ENCODE data around the gene LINC01488.

The LINC01488 gene

DNA sequence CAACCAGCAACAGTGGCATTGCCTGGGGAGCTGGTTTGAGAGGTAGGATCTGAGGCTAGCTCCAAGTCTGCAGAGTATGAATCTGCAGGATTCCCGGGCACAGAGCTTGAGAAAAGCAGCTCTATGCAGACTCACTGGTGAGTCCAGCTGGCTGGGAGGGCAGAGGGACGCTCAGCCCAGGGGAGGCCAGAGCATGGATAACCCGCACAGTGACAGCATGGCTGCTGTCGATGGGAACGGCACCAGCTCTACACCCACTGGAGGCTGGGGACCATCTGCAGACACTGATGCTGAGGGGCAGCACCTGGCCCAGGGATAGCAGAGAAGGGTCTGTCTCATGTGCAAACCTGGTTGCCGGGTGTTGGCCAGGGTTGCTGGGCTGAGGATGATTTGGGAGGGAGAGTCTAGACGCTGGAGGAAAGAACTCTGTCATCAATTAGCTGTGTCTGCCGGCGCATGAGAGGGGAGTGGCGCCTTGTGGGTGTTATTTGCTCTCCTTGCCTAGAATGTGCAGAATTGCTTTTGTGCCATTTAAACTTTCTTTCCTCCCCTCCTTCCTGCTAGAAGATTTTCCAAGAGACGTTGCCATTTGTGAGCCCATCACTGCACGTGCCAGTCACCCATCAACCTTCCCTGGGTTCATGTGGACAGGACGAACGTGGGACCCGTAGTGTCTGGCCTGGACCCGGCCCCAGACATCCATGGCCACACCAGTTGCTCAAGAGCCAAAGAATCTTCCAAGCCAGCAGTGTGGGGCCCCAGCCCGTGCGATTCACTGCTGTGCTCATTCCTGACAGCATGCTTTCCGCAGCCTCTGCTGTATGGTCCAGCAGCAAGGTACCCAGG is 19.1 kb upstream of the LINC01488 start:
- in situ Hi-C loops (cut with MboI; ENCODE audit: low sequenced_read_pairs), result no loop called here

DNA sequence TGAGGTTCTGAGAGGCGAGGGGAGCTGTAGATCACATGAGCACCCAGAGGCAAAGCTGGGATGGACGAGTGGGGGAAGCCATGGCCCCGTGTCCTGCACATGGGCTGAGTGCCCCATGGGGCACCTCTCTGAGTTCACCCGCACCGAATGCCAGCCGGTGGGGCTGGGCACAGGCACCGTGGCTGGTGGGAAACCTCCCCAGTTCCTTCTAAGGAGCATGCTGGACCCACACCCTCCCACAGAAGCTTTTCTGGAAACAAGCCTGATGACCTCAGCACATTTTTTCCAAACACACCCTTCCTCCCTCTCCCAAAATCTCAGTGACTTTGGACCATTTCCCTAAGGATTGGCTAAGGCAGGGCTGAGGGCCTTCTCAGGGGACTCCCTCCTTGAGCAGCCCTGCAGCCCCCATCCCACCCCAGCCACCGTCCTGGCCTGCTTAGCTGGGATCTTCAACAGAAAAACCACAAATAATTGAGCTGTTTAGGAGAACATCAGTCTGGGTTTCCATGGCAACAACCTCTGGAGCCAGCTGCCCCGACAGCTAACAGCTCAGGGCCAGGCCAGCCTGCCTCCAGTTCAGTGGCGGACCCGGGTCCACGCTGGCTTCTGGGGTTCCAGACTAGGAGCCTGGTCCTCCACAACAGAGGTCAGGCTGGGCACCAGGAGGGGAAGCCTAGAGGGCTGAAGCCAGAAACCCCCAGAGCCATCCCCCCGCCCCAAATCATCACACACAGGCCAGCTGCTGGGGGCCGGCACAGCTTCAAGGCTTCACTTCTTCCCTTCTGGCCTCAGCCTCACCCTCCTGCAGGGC is 18.1 kb upstream of the LINC01488 start:
- in situ Hi-C loops (cut with MboI; ENCODE audit: low sequenced_read_pairs), result no loop called here

DNA sequence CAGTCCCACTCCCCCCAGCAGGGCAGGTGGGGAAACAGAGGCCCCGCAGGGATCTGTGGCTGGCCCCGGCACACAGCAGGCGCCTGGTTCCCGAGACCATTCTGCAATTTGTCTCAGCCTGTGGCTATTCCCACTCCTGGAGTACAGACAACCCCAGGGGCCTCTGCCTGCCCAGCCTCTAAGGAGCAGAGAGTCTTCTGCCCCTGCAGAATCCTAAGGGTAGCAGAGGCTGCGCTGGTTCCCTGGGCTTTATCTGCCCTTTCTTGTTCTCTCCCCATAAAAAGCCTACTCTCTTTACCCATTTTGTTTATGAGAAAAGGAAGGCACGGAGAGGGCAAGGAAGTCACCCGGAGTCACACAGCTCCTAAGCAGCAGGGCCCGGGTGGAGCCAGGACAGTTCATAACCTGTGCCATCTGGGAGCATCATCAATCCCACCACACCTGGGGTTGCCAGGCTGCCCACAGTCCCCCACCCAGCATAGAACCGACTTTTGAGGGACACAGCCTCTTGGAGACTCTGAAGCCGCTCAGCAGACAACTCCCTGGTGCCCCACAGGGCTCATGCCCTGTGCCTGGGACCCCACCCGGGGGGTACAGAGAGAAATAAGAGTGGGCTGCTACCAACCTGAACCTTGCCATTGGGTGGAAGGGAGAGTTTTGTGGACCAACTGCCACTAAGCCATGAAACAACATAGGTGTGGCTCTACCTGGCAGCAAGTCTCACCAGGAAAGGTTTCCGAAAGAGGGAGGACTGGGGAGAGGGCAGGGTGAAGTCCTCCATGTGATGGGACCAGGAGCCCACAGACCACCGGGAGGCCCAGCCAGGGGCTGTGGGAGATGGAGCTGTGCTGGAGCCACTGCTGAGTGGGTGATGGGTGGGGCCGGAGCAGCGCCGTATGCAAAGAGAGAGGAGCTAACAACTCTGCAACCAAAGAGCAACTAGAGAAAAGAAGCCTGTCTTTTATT is 17.2 kb upstream of the LINC01488 start:
- in situ Hi-C loops (cut with MboI; ENCODE audit: low sequenced_read_pairs), result no loop called here

DNA sequence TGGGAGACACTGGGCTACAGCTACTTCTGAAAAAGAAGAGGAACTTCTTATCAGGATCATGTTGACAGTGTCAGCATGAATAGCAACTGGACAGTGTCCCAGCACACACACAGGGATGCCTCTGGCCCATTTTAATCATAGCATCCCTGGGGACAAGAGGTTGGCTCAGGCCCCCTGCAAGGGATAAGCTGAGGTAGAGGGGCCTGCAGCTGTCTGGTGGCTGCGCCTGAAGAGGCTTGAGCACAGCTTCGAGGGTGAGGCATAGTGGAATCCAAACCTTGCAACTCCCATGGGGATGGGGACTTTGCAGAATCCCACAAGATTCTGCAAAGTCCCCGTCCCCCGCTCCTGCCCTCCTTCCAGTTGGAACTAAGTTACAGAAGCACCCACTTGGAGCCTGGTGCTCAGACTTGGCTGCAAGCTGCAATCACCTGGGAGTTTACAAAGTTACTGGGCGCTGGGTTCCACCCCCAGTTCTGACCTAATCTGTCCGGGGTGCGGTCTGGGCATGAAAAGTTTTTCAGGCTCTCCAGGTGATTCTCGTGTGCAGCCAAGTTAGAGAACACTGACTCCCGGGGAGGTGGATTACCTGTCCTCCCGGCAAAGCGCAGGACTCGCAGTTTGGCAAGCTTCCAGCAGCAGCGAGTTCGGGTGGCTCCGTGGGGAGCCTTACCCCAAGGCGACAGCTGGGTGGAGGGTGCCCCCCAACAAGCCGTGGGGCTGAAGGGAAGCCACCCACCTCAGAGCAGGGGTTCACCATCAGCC is 16.0 kb upstream of the LINC01488 start:
- in situ Hi-C loops (cut with MboI; ENCODE audit: low sequenced_read_pairs), result no loop called here

DNA sequence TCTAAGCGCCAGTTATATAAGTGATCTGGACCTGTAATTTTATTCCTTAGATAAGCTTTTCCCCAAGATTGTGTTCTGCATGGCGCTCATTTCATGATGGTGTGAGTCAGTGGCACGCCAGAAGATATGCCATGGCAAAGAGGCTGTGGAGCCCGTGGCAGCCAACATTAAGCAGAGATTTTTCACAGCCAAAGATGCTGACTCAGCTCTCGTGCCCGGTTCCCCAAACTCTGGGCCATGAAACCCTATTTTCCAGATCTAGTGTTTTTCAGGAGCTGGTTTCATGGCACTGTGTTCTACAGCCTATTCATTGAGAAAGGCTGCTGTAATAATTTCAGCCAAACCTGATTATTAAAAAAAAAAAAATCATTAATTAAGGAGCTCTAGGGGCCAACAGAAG is 15.4 kb upstream of the LINC01488 start:
- in situ Hi-C loops (cut with MboI; ENCODE audit: low sequenced_read_pairs), result no loop called here

DNA sequence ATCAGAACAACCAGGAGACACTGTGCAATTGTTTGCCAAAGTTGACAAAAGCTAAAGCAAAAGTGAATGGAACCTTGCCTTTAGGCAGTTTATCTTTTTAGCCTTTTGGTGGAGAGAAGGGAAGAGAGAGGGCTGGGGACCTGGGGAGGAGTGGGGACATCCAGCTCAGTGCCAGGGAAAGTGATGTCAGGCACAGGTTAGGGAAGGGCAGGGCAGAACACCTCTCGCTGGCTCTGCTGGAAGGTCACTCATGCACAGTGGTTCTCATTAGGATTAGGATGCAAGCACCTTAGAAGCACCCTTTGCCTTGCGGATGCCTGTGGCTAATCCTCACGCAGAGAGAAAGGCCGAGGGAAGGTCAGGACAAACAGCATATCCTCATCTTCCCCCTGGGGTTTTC is 14.3 kb upstream of the LINC01488 start:
- in situ Hi-C loops (cut with MboI; ENCODE audit: low sequenced_read_pairs), result no loop called here

DNA sequence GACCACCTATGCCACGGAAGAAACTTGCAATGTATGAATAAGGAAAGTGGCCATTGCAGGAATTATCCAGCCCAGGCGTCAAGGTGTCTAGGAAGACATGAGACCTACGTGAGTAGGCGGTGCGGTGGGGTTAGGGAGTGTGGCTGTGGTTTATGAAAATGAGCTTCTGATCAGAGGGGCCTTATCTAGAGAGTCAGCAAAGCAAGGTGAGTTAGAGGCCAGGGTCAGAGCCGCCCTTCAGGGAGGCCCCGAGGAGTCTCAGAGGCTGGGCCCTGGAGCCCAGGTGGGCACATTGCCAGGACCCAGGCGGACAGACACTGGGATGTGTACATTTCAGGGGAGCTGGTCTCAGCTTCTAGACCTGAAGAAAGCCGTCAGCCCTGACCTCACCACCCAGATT is 13.8 kb upstream of the LINC01488 start:
- in situ Hi-C loops (cut with MboI; ENCODE audit: low sequenced_read_pairs), result no loop called here

DNA sequence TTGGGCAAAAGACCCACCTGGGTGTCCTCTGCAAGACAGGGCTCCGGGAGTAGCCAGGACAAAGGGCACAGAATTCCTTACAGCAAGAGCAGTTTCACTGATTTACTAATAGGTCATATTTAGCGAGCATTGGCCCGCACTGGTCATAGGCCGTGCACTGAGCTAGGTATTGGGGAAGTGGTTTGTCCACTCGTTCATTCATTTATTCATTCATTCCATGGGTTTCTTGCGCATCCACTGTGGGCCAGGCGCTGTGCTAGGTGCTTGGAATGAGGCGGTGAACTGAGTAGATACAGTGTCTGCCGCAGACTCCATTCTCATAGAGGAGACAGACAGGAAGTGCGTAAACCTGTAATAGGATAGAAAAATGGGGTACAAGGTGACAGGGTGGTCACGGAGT is 13.2 kb upstream of the LINC01488 start:
- in situ Hi-C loops (cut with MboI; ENCODE audit: low sequenced_read_pairs), result no loop called here

DNA sequence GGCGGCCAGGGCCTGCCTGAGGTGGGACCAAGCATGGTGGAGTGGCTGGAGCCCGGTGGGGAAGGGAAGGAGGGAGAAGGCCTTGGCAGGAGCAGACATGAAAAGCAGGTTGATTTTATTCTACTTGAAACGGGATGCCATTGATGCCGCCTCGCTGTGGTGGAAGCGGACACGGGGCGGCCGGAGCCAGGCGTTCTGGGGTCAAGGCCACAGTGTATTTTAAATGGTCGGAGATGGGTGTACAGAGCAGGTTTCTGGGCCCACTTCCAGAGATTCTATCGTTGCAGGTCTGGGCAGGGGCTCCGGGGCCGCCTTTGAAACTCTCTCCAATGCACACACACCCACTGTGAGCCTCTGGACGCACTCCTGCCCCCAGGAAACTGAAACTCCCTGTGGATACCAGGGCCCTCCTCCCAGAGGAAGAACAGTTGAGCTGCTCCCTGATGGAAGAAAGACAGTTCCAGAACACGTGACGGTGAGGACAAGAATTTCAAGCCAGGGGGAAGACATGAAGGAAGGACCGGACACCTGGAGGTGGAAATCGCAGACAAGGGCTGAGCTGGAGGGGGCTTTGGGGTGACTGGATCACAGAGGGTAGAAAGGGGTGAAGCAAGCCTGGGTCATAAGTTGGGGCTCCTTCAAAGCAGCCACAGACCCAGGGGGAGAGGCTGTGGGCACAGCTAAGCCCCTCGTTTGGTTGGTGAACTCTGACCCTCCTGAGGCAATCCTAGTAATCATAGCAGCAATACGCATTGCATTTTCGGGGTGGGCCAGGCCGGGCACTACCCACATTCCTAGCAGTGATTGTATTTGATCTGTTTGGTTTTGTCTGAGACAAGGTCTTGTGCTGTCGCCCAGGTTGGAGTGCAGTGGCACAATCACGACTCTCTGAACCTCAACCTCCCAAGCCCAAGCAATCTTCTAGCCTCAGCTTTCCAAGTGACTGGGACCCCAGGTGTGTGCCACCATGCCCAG is 12.3 kb upstream of the LINC01488 start:
- in situ Hi-C loops (cut with MboI; ENCODE audit: low sequenced_read_pairs), result no loop called here

DNA sequence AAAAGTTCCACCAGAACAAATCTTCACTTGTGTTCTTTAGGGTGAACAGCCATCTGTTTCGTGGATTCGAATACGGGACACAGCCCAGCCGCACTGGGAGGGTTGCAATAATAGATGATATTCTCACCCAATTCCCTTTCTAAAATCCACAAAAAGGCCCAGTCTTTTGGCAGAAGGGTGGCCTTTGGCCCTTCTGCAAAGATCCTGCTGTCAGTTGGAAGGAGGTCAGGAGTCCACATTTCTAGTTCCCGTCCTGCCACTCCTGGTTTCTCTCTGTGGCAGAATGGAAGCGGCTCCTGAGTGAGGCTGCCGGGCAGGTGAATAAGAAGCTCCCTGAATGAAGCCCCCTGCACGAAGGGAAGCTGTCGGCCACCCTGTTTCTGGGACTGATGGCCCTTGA is 11.2 kb upstream of the LINC01488 start:
- in situ Hi-C loops (cut with MboI; ENCODE audit: low sequenced_read_pairs), result no loop called here

DNA sequence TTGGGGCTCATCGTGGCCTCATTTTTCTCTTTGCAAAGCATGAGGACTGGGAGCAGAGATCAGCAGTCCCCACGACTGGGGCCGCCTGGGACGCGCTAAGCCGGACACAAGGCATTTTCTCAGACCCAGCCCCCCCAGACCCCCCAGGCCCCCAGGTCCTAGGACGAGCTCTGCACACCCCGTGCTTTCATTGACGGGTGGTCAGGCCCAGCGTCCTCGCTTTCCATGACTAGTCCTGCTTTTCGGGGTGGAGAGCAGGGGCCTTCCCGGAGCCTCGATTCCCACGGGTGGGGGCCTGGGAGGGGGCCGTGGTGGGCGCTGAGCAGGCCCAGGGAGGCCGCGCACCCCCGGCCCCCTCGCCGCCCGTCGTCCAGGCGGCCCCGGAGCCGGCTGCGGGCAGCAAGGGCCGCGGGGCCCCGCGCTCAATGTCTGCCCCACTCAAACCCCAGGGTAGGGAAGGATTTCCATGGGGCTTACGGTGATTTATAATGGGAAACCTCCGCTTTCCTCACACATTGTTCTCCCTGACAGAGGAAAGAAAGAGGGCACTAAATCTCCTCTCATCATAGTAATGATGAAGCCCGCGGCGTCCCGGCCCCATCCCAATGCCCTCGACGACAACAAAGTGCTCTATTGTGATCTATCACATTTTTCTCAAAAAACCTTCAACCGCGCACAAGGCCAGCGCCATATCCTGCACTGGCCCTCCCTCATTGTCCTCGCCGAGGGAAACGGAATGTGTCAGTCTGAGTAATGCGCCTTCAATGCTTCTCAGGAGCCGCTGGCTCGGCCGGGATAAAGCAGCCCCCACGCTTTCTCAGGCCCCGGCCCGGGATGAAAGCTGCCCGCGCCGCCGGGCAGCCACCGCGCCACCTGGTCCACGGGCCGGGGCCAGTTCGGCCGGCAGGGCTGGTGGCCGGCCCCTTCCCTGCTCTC is 10.4 kb upstream of the LINC01488 start:
- in situ Hi-C loops (cut with MboI; ENCODE audit: low sequenced_read_pairs), result no loop called here

DNA sequence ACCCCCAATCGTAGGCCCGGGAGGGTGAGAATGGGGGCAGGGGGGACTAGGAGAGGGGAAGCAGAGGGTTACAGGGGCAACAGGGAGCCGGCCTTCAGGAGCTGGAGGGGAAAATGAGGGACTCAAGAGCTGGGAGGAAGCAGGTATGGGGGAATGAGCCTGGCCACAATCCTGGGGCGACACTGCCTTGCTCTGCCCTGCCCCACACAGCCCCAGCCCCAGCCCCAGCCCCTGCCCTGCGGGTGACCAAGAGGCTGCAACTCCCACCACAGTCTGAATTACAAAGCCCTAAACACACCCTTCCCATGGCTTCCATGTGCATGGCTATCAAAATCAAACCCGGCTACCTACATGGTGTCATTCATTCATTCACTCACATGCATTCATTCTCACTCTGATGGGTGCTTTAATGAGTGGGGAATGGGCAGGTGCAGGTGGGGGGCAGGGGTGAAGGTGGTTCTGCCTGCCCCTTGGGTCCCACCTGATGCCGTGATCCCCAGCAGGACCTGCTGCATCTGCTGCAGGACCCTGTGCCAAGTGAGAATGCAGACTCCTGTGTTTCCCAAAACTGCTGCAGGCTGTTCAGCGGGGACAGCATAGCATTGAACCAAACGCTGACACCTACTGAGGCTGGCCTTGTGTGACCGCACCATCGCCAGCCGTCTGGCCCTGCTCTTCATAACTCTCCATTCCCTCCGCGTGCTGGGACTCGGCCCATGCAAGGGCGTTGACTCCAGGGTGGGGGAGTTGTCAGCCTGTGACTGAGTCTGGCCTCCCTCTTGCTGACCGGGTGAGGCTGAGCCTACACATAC is 9.5 kb upstream of the LINC01488 start:
- in situ Hi-C loops (cut with MboI; ENCODE audit: low sequenced_read_pairs), result no loop called here

DNA sequence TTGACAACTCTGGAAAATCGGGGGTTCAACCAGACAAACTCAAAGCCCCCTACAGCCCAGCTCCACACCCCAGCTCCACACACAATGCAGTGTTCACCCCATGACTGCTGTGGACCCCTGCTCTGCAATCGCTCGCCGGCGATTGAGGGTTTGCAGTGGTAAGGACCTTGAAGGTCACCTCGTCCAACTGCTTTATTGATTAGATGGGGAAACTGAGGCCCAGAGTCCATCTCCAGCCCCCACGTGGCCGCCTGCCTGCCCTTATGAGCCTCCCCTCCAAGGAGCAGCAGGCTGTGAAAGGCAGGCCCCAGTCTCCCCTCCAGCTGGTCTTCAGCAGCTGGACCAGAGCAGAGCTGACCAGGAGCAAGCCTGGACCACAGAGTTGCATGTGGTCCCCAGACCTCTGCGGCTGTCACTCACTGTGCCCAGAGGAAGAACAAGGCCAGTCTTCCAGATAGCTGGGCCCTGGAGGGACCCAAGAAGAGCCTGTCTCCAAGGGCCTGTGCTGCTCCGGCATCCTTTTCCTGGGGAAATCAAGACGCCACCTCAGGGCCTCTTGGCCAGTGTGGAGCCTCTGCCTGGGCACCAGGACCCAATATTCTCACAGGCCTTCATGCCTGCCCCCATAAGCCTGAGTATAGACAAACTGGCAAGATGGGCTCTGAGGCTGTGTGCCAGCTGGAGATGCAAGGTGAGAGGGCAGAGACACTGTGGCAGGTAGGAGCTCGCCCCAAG is 8.8 kb upstream of the LINC01488 start:
- in situ Hi-C loops (cut with MboI; ENCODE audit: low sequenced_read_pairs), result no loop called here

DNA sequence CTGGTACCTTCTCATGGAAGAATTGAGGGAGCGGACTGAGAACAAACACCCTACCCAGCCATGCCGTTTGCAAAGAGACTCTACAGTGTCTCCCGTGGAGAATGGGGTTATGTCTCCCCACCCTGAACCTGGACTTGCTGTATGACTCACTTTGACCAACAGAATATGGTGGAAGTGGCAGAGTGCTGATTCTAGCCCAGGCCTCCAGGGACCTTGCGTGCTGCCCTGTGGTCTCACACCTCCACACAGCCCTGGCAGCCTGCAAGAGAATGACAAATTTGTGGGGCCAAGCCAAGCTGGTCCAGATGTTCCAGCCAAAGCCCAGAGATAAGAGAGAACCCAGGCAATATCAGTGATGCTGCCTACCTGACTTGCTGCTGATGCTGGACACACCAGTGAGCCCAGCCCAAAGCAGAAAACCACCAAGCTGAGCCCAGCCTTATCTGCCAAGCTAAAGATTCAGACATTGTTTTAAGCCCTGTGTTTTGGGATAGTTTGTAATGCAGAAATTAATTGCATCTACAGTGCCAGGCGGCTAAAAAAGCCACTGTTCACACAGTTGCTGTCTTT is 8.1 kb upstream of the LINC01488 start:
- in situ Hi-C loops (cut with MboI; ENCODE audit: low sequenced_read_pairs), result no loop called here

DNA sequence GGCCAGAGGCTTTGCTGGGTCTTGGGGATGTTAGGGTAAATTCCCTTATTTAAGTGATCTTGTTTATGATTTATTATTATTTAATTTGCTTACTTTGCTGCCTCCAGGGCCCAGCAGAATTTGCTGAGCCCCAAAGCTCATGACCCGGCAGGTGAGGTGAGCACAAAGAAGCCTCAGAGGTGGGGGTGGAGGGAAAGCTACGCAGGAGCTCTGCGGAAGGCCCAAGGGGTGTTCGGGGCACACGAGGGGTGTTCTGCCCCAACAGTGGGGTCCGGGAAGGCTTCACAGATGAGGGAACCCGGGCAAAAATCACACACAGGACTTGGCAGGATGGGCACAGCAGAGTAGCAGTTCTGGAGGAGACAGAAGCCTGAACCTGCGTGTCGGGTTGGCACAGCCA is 6.7 kb upstream of the LINC01488 start:
- in situ Hi-C loops (cut with MboI; ENCODE audit: low sequenced_read_pairs), result no loop called here

DNA sequence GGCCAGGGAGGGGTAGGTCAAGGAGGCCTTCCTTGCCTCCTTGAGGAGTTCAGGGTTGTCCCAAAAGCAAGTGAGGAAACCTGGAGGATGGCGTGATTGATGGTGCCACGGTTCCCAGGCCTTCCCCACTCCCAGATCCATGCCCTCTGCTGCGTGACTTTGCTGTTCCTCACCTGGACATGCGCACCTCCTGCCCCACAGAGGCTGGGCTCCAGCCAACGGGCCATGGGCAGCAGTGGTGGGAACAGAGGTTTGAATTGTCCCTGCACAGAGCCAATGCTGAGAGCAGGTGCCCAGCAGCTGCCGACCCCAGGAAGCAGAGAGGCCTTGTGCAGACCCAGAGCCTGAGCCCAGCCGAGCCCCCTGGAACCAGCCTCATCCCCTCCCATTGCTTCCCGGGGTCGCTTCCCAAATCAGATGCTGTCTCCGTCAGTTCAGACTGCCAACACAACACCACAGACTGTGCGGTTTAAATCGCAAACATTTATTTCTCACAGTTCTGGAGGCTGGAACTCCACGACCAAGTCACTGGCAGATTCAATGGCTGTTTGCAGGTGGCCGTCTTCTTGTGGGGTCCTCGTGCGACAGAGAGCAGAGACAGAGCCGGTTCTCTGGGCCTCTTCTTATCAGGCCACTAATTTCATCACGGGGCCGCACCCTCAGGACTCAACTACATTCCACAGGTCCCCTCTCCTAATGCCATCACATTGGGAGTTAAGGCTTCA is 6.2 kb upstream of the LINC01488 start:
- in situ Hi-C loops (cut with MboI; ENCODE audit: low sequenced_read_pairs), result no loop called here

Data from hTERT RPE-1 (cell line).